HCT116 (cell line): ENCODE data around the gene SNX22. TPM values are rescaled to one million over a fixed set of nuclear protein-coding genes. Genes with fewer than 3 reads are reported as not detected.

Source experiments
- ATAC-seq: fragments of 200-7000 bp; cut with Tn5 transposase; 2 replicates; pipeline ENCODE4 v1.9.1; 2020; ENCODE audit warnings: mild to moderate bottlenecking, moderate library complexity
- BruUV-seq: library from RNA; stranded (reverse); fragments of 400-500 nt; replicated peaks from 2 replicates; lab custom pipeline; 2021; lab: Mats Ljungman, UMichigan
- CTCF ChIA-PET: fragments of 300-600 bp; sonication (Branson Sonifier 250); formaldehyde crosslinking; loops from one replicate; lab custom pipeline; 2021; ENCODE audit warnings: antibody characterized with exemption; lab: Charles Lee
- POLR2A ChIA-PET: fragments of 300-600, 350-600 bp; sonication (Branson Sonifier 250); formaldehyde crosslinking; loops from one replicate; lab custom pipeline; 2021; ENCODE audit warnings: antibody characterized with exemption; lab: Charles Lee
- RAD21 ChIA-PET, 2 experiments: fragments of 300-600 bp; sonication (Branson Sonifier 250); formaldehyde crosslinking; loops; one replicate each; lab custom pipeline; 2023; ENCODE audit warnings: low total read pairs in 2 of 2; ENCODE audit not compliant: uncharacterized antibody in 2 of 2, unreplicated experiment in 2 of 2, low non-redundant PET in 1 of 2; lab: Charles Lee
- DNase-seq: peaks from one replicate; pipeline ENCODE4 v3.0.0-alpha.2; 2010; ENCODE audit warnings: low read depth, low spot score
- H2AFZ ChIP-seq: fragments of 200-600 bp; shearing (Covaris generic), sonication (generic); 2 replicates; pipeline ENCODE4 v1.6.1; 2017; ENCODE audit warnings: low read depth, mixed run types, mixed read lengths, antibody characterized with exemption, low read length; ENCODE audit not compliant: poor library complexity, severe bottlenecking
- H3K27ac ChIP-seq: 2 replicates; pipeline ENCODE4 v1.5.1; 2012; ENCODE audit warnings: low read depth, low read length
- H3K27me3 ChIP-seq: fragments of 200-600 bp; sonication (generic); 2 replicates; pipeline ENCODE4 v1.6.1; 2016; ENCODE audit warnings: mixed run types, low read length, mixed read lengths; ENCODE audit not compliant: insufficient read depth
- H3K36me3 ChIP-seq, 2 experiments: fragments of 200-500 bp in 1 of 2; fragments of 200-600 bp in 1 of 2; sonication (Bioruptor generic) in 1 of 2; sonication (generic) in 1 of 2; 2 replicates each; pipeline versions ENCODE4 v1.5.1 to v1.6.1; 2014 to 2016; ENCODE audit warnings: low read length in 2 of 2, inconsistent platforms in 1 of 2, mixed read lengths in 1 of 2, mixed run types in 1 of 2; ENCODE audit not compliant: insufficient read depth in 2 of 2, control insufficient read depth in 1 of 2
- H3K4me1 ChIP-seq, 2 experiments: fragments of 200-600 bp in 1 of 2; sonication (generic) in 1 of 2; 2 replicates each; pipeline versions ENCODE4 v1.5.1 to v1.6.1; 2012 to 2017; ENCODE audit warnings: low read length in 2 of 2, inconsistent platforms in 1 of 2, mild to moderate bottlenecking in 1 of 2, mixed read lengths in 1 of 2, mixed run types in 1 of 2, moderate library complexity in 1 of 2; ENCODE audit not compliant: insufficient read depth in 2 of 2, control insufficient read depth in 1 of 2
- H3K4me2 ChIP-seq: fragments of 200-600 bp; sonication (generic); 2 replicates; pipeline ENCODE4 v1.6.1; 2017; ENCODE audit warnings: mixed run types, low read length, mixed read lengths
- H3K4me3 ChIP-seq, 2 experiments: fragments of 200-600 bp in 1 of 2; sonication (generic) in 1 of 2; replicated peaks in 1 of 2; 2 replicates each; pipeline ENCODE4 v1.5.1; 2011 to 2016; ENCODE audit warnings: low read length in 2 of 2, control low read depth in 1 of 2, low read depth in 1 of 2, mild to moderate bottlenecking in 1 of 2, mixed read lengths in 1 of 2, mixed run types in 1 of 2
- H3K79me2 ChIP-seq: fragments of 200-600 bp; sonication (generic); 2 replicates; pipeline ENCODE4 v1.6.1; 2017; ENCODE audit warnings: mild to moderate bottlenecking, mixed run types, low read length, moderate library complexity, mixed read lengths; ENCODE audit not compliant: insufficient read depth
- H3K9ac ChIP-seq: fragments of 200-600 bp; sonication (generic); 2 replicates; pipeline ENCODE4 v1.6.1; 2016; ENCODE audit warnings: low read length, mixed read lengths
- H3K9me2 ChIP-seq: fragments of 200-600 bp; sonication (generic), shearing (Covaris generic); 2 replicates; pipeline ENCODE4 v1.6.1; 2017; ENCODE audit warnings: mixed run types, mild to moderate bottlenecking, moderate library complexity; ENCODE audit not compliant: insufficient read depth
- H3K9me3 ChIP-seq, 2 experiments: fragments of 200-500 bp in 1 of 2; fragments of 200-600 bp in 1 of 2; sonication (Bioruptor generic) in 1 of 2; sonication (generic) in 1 of 2; 2 replicates each; pipeline ENCODE4 v1.6.1; 2014 to 2017; ENCODE audit warnings: low read length in 2 of 2, mixed read lengths in 2 of 2, inconsistent platforms in 1 of 2, low read depth in 1 of 2, mild to moderate bottlenecking in 1 of 2, mixed run types in 1 of 2, moderate library complexity in 1 of 2; ENCODE audit not compliant: control insufficient read depth in 1 of 2, insufficient read depth in 1 of 2
- H4K20me1 ChIP-seq: fragments of 200-600 bp; sonication (generic), shearing (Covaris generic); 2 replicates; pipeline ENCODE4 v1.6.1; 2017; ENCODE audit warnings: mixed run types, mild to moderate bottlenecking, moderate library complexity; ENCODE audit not compliant: insufficient read depth
- CBX3 ChIP-seq: IDR thresholded peaks from 2 replicates; pipeline ENCODE4 v1.6.1; 2012; ENCODE audit warnings: low read depth
- ELF1 ChIP-seq: IDR thresholded peaks from 2 replicates; pipeline ENCODE4 v1.6.1; 2012; ENCODE audit warnings: low read depth, borderline replicate concordance
- EZH2phosphoT487 ChIP-seq: fragments of 200-600 bp; IDR thresholded peaks from 2 replicates; pipeline ENCODE4 v1.6.1; 2018; ENCODE audit warnings: antibody characterized with exemption, borderline replicate concordance
- FOSL1 ChIP-seq: IDR thresholded peaks from 2 replicates; pipeline ENCODE4 v1.6.1; 2012; ENCODE audit warnings: low read depth
- POLR2A ChIP-seq: IDR thresholded peaks from 2 replicates; pipeline ENCODE4 v1.7.0; 2011; ENCODE audit warnings: borderline replicate concordance; ENCODE audit not compliant: insufficient read depth, insufficient read length; ENCODE audit errors: extremely low read depth
- SP1 ChIP-seq: IDR thresholded peaks from 2 replicates; pipeline ENCODE4 v1.6.1; 2012; ENCODE audit warnings: low read depth
- TCF7L2 ChIP-seq: IDR thresholded peaks from 2 replicates; pipeline ENCODE4 v1.7.0; 2011; ENCODE audit warnings: borderline replicate concordance, inconsistent platforms; ENCODE audit not compliant: insufficient read depth, insufficient read length; ENCODE audit errors: extremely low read depth
- ZFX ChIP-seq: fragments of 450-650 bp; IDR thresholded peaks from 2 replicates; pipeline ENCODE4 v1.6.1; 2017
- ZNF274 ChIP-seq: fragments of 200-500 bp; sonication (Bioruptor generic); IDR thresholded peaks from 2 replicates; pipeline ENCODE4 v1.6.1; 2014; ENCODE audit warnings: mild to moderate bottlenecking, low read depth, low read length, inconsistent platforms
- intact Hi-C: fragments of 100-400 bp; cut with micrococcal nuclease; formaldehyde crosslinking; loops from 2 replicates; pipeline ENCODE4 v1.10.0; 2022
- total RNA-seq: library from RNA; stranded (reverse); gene quantifications from one replicate; pipeline ENCODE4 v1.2.1, GENCODE V29; 2021; ENCODE audit not compliant: unreplicated experiment
- TF ChIP-seq, protein P1 (sequence below): IDR thresholded peaks from 2 replicates; pipeline ENCODE4 v1.6.1; 2012
- TF ChIP-seq, protein P2 (sequence below): IDR thresholded peaks from 2 replicates; pipeline ENCODE4 v1.6.1; 2012; ENCODE audit warnings: low read depth
- TF ChIP-seq, protein P3 (sequence below), 3 experiments: fragments of 200-600 bp in 1 of 3; sonication (generic) in 1 of 3; IDR thresholded peaks in 2 of 3; conservative IDR thresholded peaks in 1 of 3; 2 replicates each; pipeline ENCODE4 v1.5.1; 2012 to 2017; ENCODE audit warnings: low read depth in 2 of 3, low read length in 2 of 3, antibody characterized with exemption in 1 of 3, borderline replicate concordance in 1 of 3, control low read depth in 1 of 3, mild to moderate bottlenecking in 1 of 3, mixed read lengths in 1 of 3, mixed run types in 1 of 3, moderate library complexity in 1 of 3; ENCODE audit not compliant: insufficient read depth in 1 of 3

SNX22 gene
- total RNA-seq, 1 experiment from 2014 or later = 6.3 TPM

DNA sequence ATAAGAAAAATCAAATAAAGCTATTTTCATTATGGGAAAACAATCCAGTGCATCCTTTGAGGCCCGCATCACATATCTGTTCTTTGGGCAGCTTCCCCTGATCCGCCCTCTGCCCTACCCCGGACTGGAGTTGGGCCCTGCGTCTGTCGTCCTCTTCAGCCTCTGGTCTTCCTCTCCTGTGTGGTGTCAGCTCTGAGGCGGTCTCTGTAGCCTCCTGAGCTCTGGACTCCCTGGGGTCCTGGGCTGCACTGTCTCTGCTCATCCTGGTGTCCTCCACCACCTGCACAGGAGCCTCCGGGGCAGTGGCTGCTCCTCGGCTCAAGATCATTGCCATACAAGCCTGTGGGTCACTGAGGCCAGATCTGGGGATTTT lies 7.4 kb upstream of the SNX22 start:
- H3K36me3 ChIP-seq = no peaks in the 10 kb centered on the region; a peak in 1 of 4 replicates
- H3K4me3 ChIP-seq = no peak overlapping the region
- no peaks in the 10 kb centered on the region for H3K9me3 ChIP-seq
- H3K9me2 ChIP-seq = no peaks in the 10 kb centered on the region
- H4K20me1 ChIP-seq = no peaks in the 10 kb centered on the region
- POLR2A ChIA-PET = no interaction called here
- CTCF ChIA-PET = interaction anchor here (1.4 kb wide), 1 partner anchor 9 kb away, joined by 3 read pairs; no protein-coding TSS in a partner anchor
- H2AFZ ChIP-seq = no peak overlapping the region
- H3K79me2 ChIP-seq = no peaks in the 10 kb centered on the region
- no peaks in the 10 kb centered on the region for H3K4me1 ChIP-seq
- H3K9ac ChIP-seq = no peak overlapping the region
- no peaks in the 10 kb centered on the region for H3K27me3 ChIP-seq
- no peak for ATAC-seq
- H3K4me2 ChIP-seq = no peak overlapping the region
- TF ChIP-seq FOSL1 (no peak), EZH2phosphoT487 (no peak), SP1 (no peak), ZFX (no peak), TCF7L2 (no peak), ELF1 (no peak), POLR2A (no peak), CBX3 (no peak), ZNF274 (no peak)
- TF ChIP-seq, protein P1, sequence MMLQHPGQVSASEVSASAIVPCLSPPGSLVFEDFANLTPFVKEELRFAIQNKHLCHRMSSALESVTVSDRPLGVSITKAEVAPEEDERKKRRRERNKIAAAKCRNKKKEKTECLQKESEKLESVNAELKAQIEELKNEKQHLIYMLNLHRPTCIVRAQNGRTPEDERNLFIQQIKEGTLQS = no peak
- TF ChIP-seq, protein P2, sequence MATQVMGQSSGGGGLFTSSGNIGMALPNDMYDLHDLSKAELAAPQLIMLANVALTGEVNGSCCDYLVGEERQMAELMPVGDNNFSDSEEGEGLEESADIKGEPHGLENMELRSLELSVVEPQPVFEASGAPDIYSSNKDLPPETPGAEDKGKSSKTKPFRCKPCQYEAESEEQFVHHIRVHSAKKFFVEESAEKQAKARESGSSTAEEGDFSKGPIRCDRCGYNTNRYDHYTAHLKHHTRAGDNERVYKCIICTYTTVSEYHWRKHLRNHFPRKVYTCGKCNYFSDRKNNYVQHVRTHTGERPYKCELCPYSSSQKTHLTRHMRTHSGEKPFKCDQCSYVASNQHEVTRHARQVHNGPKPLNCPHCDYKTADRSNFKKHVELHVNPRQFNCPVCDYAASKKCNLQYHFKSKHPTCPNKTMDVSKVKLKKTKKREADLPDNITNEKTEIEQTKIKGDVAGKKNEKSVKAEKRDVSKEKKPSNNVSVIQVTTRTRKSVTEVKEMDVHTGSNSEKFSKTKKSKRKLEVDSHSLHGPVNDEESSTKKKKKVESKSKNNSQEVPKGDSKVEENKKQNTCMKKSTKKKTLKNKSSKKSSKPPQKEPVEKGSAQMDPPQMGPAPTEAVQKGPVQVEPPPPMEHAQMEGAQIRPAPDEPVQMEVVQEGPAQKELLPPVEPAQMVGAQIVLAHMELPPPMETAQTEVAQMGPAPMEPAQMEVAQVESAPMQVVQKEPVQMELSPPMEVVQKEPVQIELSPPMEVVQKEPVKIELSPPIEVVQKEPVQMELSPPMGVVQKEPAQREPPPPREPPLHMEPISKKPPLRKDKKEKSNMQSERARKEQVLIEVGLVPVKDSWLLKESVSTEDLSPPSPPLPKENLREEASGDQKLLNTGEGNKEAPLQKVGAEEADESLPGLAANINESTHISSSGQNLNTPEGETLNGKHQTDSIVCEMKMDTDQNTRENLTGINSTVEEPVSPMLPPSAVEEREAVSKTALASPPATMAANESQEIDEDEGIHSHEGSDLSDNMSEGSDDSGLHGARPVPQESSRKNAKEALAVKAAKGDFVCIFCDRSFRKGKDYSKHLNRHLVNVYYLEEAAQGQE = no peak
- TF ChIP-seq, protein P3, sequence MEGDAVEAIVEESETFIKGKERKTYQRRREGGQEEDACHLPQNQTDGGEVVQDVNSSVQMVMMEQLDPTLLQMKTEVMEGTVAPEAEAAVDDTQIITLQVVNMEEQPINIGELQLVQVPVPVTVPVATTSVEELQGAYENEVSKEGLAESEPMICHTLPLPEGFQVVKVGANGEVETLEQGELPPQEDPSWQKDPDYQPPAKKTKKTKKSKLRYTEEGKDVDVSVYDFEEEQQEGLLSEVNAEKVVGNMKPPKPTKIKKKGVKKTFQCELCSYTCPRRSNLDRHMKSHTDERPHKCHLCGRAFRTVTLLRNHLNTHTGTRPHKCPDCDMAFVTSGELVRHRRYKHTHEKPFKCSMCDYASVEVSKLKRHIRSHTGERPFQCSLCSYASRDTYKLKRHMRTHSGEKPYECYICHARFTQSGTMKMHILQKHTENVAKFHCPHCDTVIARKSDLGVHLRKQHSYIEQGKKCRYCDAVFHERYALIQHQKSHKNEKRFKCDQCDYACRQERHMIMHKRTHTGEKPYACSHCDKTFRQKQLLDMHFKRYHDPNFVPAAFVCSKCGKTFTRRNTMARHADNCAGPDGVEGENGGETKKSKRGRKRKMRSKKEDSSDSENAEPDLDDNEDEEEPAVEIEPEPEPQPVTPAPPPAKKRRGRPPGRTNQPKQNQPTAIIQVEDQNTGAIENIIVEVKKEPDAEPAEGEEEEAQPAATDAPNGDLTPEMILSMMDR (IDR thresholded peaks at IDR 0.05 in 2 of 3, conservative IDR thresholded peaks at IDR 0.05 in 1 of 3; ENCODE audit: borderline replicate concordance in 1 of 3, insufficient read depth in 1 of 3, low read depth in 2 of 3, low read length in 2 of 3) = no peak
- TF ChIP-seq, all 23 proteins: peak for 0
- H3K27ac ChIP-seq = no peak overlapping the region
- no peak for DNase-seq
- intact Hi-C loops = no loop called here
- RAD21 ChIA-PET = no interaction called here
- no TSS peak for BruUV-seq
